Stomach (tissue), 9 donors: ENCODE measurements around the gene TEDC1. TPM values are rescaled to one million over a fixed set of nuclear protein-coding genes. Genes with fewer than 3 reads are reported as not detected.

ENCODE experiments used
- DNase-seq, 2 donors: peaks; one replicate each; pipeline versions ENCODE4 v3.0.0 to v3.0.0-alpha.2; 2013 to 2019
- H3K27ac ChIP-seq, 5 donors: fragments of 200-600 bp in 4 of 5; sonication (generic) in 4 of 5; one replicate each; pipeline ENCODE4 v1.5.1; 2013 to 2019; ENCODE audit warnings: mild to moderate bottlenecking in 1 of 5, moderate library complexity in 1 of 5
- H3K27me3 ChIP-seq, 3 donors: fragments of 200-600 bp; sonication (generic); one replicate each; pipeline ENCODE4 v1.5.1; 2017 to 2019; ENCODE audit warnings: mixed run types in 1 of 3
- H3K36me3 ChIP-seq, 4 donors: fragments of 200-600 bp; sonication (generic); 1 replicate in 3 of 4; 2 replicates in 1 of 4; pipeline ENCODE4 v1.5.1; 2016 to 2019
- H3K4me1 ChIP-seq, 4 donors: fragments of 200-600 bp; sonication (generic); one replicate each; pipeline ENCODE4 v1.5.1; 2016 to 2019
- H3K4me3 ChIP-seq, 4 donors: fragments of 200-600 bp; sonication (generic) in 3 of 4; one replicate each; pipeline ENCODE4 v1.5.1; 2016 to 2019; ENCODE audit warnings: mild to moderate bottlenecking in 1 of 4
- H3K9me3 ChIP-seq, 4 donors: fragments of 200-600 bp; sonication (generic); one replicate each; pipeline ENCODE4 v1.5.1; 2016 to 2019
- EP300 ChIP-seq: sonication (generic); formaldehyde crosslinking; IDR thresholded peaks from one replicate; pipeline ENCODE4 v1.6.1; 2017; ENCODE audit warnings: antibody characterized with exemption
- POLR2A ChIP-seq, 4 donors: fragments of 450-650 bp; IDR thresholded peaks; one replicate each; pipeline ENCODE4 v1.6.1; 2016; ENCODE audit warnings: antibody characterized with exemption in 4 of 4, control low read depth in 2 of 4, mild to moderate bottlenecking in 1 of 4, moderate library complexity in 1 of 4
- POLR2AphosphoS5 ChIP-seq, 3 donors: sonication (generic); formaldehyde crosslinking; IDR thresholded peaks; one replicate each; pipeline ENCODE4 v1.6.1; 2016; ENCODE audit warnings: antibody characterized with exemption in 3 of 3
- WGBS, 5 donors: extraction: QIAGEN DNeasy Blood & Tissue Kit in 3 of 5; methylation state at CpG; one replicate each; pipeline versions ENCODE4 v1.1.5 to v1.1.7; 2013 to 2018; 5-methylcytosine and 5-hydroxymethylcytosine counted together
- intact Hi-C: fragments of 100-400 bp; cut with DNase I; formaldehyde crosslinking; loops from one replicate; pipeline ENCODE4 v1.15.1; 2023; ENCODE audit warnings: low total_unique reads
- polyA plus RNA-seq, 3 donors: library from polyadenylated mRNA; stranded (reverse); fragments of 200-250 nt; gene quantifications; one replicate each; pipeline ENCODE4 v1.2.3, GENCODE V29; 2013
- total RNA-seq, 5 donors: library from RNA; depleted of rRNA; stranded (reverse); fragments of >200 nt; gene quantifications; one replicate each; pipeline versions ENCODE4 v1.1.0 to v1.2.3, GENCODE V29; 2014 to 2016
- TF ChIP-seq, protein P1 (sequence below), 7 experiments: fragments of 450-650 bp in 4 of 7; fragments of 200-600 bp in 3 of 7; sonication (generic) in 3 of 7; IDR thresholded peaks; one replicate each; pipeline ENCODE4 v1.5.1; 2016 to 2019; ENCODE audit warnings: antibody characterized with exemption in 7 of 7, control low read depth in 2 of 7, mild to moderate bottlenecking in 1 of 7
- donor health status: healthy with polysubstance abuse.
- donor health status: Bipolar disorder and iron deficiency.
- donor health status: healthy.

The TEDC1 gene
- total and polyA plus RNA-seq, 8 donors = 3.0 to 167 (median 17.9) TPM

DNA sequence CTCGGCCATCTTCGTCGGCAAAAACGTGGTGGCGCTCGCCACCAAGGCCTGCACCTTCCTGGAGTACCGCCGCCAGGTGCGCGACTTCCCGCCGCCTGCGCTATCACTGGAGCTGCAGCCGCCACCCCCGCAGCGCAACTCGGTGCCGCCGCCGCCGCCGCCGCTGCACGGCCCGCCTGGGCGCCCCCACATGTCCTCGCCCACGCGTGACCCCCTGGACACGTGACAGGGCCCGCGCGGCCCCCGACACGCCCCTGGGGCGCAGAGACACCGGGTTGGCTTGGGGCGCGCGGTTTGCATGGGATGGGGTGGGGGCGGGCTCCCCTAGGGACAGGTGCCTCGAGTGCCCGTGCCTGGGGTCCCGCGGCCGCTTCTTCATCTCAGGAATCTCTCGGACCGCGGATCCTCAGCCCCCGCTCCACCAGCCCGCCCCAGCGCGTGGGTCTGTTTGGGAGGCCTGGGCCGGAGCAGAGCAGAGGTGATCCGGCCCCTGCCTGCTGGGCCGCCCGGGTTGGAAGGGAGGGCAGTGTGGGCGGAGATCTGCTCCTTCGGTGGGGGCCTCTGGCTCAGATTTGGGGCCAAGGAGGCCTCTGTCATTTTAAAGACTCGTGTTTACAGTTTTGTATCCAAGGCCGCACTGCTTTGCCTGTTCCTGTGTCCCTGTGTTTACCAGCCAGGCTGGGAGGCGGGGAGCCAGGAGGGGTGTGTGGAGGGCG, 38.7 kb downstream of the TEDC1 start:
- peaks cover 4 to 79% (median 35%) of the 10 kb centered on the region in 3 donors for H3K27me3 ChIP-seq
- WGBS, 5 donors = 6 to 28% (median 19%) methylated on average over 8 to 63 of the region's 63 CpGs
- H3K4me1 ChIP-seq = peaks cover 37 to 46% (median 43%) of the 10 kb centered on the region in 4 donors
- TF ChIP-seq POLR2A (IDR thresholded peaks at IDR 0.05) (no peak), EP300 (no peak), POLR2AphosphoS5 (IDR thresholded peaks at IDR 0.05) (no peak)
- TF ChIP-seq, protein P1, sequence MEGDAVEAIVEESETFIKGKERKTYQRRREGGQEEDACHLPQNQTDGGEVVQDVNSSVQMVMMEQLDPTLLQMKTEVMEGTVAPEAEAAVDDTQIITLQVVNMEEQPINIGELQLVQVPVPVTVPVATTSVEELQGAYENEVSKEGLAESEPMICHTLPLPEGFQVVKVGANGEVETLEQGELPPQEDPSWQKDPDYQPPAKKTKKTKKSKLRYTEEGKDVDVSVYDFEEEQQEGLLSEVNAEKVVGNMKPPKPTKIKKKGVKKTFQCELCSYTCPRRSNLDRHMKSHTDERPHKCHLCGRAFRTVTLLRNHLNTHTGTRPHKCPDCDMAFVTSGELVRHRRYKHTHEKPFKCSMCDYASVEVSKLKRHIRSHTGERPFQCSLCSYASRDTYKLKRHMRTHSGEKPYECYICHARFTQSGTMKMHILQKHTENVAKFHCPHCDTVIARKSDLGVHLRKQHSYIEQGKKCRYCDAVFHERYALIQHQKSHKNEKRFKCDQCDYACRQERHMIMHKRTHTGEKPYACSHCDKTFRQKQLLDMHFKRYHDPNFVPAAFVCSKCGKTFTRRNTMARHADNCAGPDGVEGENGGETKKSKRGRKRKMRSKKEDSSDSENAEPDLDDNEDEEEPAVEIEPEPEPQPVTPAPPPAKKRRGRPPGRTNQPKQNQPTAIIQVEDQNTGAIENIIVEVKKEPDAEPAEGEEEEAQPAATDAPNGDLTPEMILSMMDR (IDR thresholded peaks at IDR 0.05) = no peak
- H3K9me3 ChIP-seq = no peaks in the 10 kb centered on the region
- DNase-seq = peak; percentile 50 to 82
- H3K4me3 ChIP-seq = peak overlapping the region; percentile 56 to 74 (median 66)
- H3K36me3 ChIP-seq = no peaks in the 10 kb centered on the region
- intact Hi-C loops = no loop called here
- peak overlapping the region in 3 of 5 donors; percentile 38 to 47 (median 46) for H3K27ac ChIP-seq

DNA sequence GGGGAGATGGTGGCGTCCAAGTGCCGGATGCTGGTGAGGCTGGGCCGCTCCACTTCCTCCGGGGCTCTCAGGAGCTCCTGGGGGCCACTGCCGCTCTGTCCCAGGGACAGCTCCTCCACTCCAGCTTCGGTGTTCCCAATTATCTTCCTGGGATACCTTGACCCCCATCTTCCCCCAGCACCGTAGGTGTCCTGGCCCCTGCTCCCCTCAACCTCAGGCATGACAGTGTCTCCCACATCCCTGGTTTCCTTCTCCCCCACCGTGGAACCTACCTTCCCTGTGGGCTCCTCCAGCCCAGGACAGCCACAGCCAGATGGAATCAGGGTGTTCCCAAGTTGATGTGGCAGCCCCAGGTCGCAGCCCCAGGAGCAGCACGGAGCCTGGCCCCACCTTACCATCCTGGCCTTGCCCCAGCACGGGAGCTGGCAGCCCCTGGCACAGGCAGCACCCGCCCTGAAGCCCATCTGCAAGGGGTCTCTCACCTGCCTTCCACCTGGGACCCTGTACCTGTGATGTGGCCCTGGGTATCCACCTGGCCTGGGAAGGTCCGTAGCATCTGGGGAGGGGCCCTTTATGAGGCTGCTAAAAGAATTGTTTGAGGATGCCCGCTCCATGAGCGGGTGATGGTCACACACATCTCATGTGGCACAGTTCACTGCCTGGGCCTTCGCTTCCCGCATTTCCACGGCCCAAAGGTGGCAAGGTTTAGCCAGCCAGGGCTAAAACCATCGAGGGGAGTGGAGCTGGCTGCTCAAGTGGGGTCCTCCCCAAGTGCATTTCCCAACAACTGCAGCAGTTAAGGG, 39.4 kb downstream of the TEDC1 start:
- peak overlapping the region in 2 of 4 donors; percentile 56 to 67 for H3K4me3 ChIP-seq
- TF ChIP-seq EP300 (no peak), POLR2AphosphoS5 (IDR thresholded peaks at IDR 0.05) (no peak), POLR2A (IDR thresholded peaks at IDR 0.05) (no peak)
- TF ChIP-seq, protein P1 (IDR thresholded peaks at IDR 0.05) = no peak
- intact Hi-C loops = no loop called here
- peaks cover 4 to 81% (median 35%) of the 10 kb centered on the region in 3 donors for H3K27me3 ChIP-seq
- no peaks in the 10 kb centered on the region for H3K9me3 ChIP-seq
- DNase-seq = peak in 1 of 2 donors; percentile 28
- WGBS, 5 donors = 52 to 74% (median 61%) methylated on average over 13 to 19 of the region's 19 CpGs
- peaks cover 37 to 46% (median 43%) of the 10 kb centered on the region in 4 donors for H3K4me1 ChIP-seq
- H3K36me3 ChIP-seq = no peaks in the 10 kb centered on the region
- peak overlapping the region in 2 of 5 donors; percentile 46 to 47 for H3K27ac ChIP-seq

DNA sequence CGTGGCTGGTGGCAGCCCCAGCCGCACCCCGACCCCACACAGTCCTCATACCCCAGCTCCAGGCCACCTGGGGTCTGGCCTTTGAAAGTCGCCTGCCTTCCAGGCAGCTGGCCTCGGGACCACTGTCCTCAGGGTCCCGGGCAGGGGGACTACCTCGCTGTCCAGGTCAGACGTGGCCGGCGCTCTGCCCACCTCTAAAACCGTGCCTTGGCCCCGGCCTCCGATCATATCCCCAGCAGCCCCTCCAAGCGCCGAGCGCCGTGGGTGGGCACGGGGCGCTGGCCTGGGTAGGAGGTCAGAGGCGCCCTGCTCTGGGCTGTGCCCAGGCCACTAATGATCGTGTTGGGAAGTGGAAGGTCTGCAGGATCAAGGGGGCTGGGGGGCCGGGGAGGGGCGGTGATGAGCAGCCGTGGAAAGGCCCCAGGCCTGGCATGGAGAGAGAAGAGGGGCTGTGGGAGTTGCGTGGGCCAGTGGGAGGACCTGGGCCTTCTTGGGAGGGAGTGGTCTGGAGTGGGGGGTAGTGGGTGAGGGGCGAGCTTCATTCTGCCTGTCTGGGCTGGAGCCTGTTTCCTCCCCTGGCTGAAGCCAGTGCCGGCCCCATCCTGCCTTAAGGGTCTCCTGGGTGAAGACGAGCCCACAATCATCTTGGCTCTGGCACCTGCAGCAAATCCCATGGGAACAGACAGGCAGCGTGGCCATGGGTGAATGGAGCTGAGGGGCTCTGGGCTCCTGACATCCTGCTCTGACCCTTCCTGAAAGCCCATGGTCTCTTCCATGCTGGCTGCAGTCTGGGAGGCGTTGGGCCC, 40.2 kb downstream of the TEDC1 start:
- intact Hi-C loops = no loop called here
- peaks cover 4 to 81% (median 37%) of the 10 kb centered on the region in 3 donors for H3K27me3 ChIP-seq
- no peaks in the 10 kb centered on the region for H3K9me3 ChIP-seq
- no peak overlapping the region for H3K27ac ChIP-seq
- H3K36me3 ChIP-seq = no peaks in the 10 kb centered on the region
- no peak for DNase-seq
- TF ChIP-seq EP300 (no peak), POLR2A (IDR thresholded peaks at IDR 0.05) (no peak), POLR2AphosphoS5 (IDR thresholded peaks at IDR 0.05) (no peak)
- TF ChIP-seq, protein P1 (IDR thresholded peaks at IDR 0.05) = no peak
- H3K4me1 ChIP-seq = peaks cover 32 to 41% (median 36%) of the 10 kb centered on the region in 4 donors
- WGBS, 5 donors = 91 to 95% (median 93%) methylated on average over 15 to 30 of the region's 30 CpGs
- H3K4me3 ChIP-seq = no peak overlapping the region
